K562 (cell line): Measurements from ENCODE around the gene OVCA2. TPM values are rescaled to one million over a fixed set of nuclear protein-coding genes. Genes with fewer than 3 reads are reported as not detected.

ENCODE experiments used
- FOXA3 ChIP-seq, 2 experiments: fragments of 450-650 bp in 1 of 2; sonication (generic) in 1 of 2; formaldehyde crosslinking; IDR thresholded peaks in 1 of 2; conservative IDR thresholded peaks in 1 of 2; 2 replicates each; pipeline versions ENCODE4 v1.4.0 to v1.8.0; 2020 to 2022; ENCODE audit warnings: mild to moderate bottlenecking in 2 of 2, missing genetic modification reagents in 1 of 2
- NRF1 ChIP-seq, 2 experiments: fragments of 450-650 bp; IDR thresholded peaks in 1 of 2; conservative IDR thresholded peaks in 1 of 2; 2 replicates each; pipeline ENCODE4 v1.6.1; 2014; ENCODE audit warnings: mild to moderate bottlenecking in 2 of 2
- RFX1 ChIP-seq: fragments of 450-650 bp; IDR thresholded peaks from 2 replicates; pipeline ENCODE4 v1.6.1; 2016; ENCODE audit warnings: mild to moderate bottlenecking, moderate library complexity
- TAF15 ChIP-seq: fragments of 200-400 bp; formaldehyde crosslinking; IDR thresholded peaks from 2 replicates; pipeline ENCODE4 v1.6.1; 2017; ENCODE audit warnings: mild to moderate bottlenecking, low read depth, low read length, moderate library complexity
- polyA plus RNA-seq, 8 experiments: library from polyadenylated mRNA; depleted of rRNA in 4 of 8; stranded (reverse) in 5 of 8; unstranded in 3 of 8; fragments of >200 nt; fragmentation: Nextera tagmentation in 2 of 8; fragmentation: Illumina TruSeq in 1 of 8; extraction: Ambion mirVana in 2 of 8; extraction: Trizol in 1 of 8; gene quantifications; 2 replicates each; pipeline versions ENCODE4 v1.2.1 to v1.2.3, GENCODE V29; 2011 to 2014; ENCODE audit warnings: inconsistent platforms in 1 of 8, missing spikeins in 1 of 8
- total RNA-seq, 7 experiments: library from RNA; depleted of rRNA in 6 of 7; stranded (reverse); fragments of >200 nt in 6 of 7; fragmentation: Illumina TruSeq in 2 of 7; extraction: Trizol in 2 of 7; gene quantifications; 2 replicates each; pipeline versions ENCODE4 v1.2.1 to v1.2.3, GENCODE V29; 2011 to 2021; ENCODE audit warnings: low replicate concordance in 1 of 7
- TF ChIP-seq, protein P1 (sequence below): fragments of 200-800 bp; sonication (Bioruptor generic); IDR thresholded peaks from 2 replicates; pipeline ENCODE4 v1.6.1; 2017; ENCODE audit warnings: missing genetic modification characterization, missing compliant biosample characterization
- TF ChIP-seq, protein P2 (sequence below), 2 experiments: fragments of 450-650 bp; formaldehyde crosslinking in 1 of 2; IDR thresholded peaks; 2 replicates each; pipeline versions ENCODE4 v1.4.0 to v1.6.1; 2014 to 2020; ENCODE audit warnings: mild to moderate bottlenecking in 2 of 2, borderline replicate concordance in 1 of 2, low read depth in 1 of 2

OVCA2 gene
- total and polyA plus RNA-seq, 9 of the 15 experiments (the other 6 are each of a cell fraction or from before 2014, with no cell fraction given), result 3.0 to 23.7 (median 14.1) TPM

DNA sequence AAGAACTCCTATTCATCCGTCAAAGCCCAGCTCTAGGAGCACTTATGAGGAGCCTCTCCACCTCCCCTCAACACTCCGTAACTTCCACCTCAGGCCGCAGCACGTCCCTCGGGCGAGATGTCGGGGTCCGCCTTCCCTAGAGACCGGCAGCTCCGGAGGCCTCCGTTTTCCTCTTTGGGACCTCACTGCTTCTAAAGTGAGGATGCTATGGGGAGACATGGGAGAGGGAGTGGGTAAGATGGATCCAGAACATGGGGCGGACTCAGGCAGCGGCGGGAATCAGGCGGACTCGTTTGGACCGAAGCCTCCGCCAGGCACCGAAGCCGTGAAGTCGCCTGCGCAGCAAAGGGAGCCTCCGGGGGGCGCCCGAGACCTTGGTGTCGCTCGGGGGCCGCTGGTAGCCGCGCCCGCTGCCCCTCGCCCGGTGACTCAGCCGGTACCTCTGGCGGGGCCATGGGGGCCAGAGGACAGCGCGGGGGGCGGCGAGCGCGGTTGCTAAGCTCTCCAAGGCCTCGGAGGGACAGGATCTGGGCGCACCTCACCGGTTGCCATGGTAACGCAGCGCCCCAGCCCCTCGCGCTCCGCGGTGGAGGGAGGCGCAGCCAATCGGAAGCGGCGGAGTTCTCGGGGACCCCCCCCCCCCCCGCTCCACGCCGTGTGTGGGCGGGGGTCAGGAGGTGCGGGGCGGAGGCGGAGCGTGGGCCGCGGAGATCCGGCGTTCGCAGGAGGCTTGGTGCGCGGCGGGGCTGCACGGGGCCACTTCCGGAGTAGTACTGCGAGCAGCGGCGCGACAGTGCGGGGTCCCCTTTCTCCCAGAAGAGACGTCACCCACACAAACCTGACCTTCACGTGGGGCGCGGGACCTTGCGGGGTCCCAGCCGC is 11.8 kb downstream of the OVCA2 start (continued):
- TF ChIP-seq FOXA3 (CRISPR knock-in tag; conservative IDR thresholded peaks at IDR 0.05 in 1 of 2, IDR thresholded peaks at IDR 0.05 in 1 of 2) (no peak), TAF15 (no peak), RFX1 (peak; percentile 94), NRF1 (conservative IDR thresholded peaks at IDR 0.05 in 1 of 2, IDR thresholded peaks at IDR 0.05 in 1 of 2) (peak; percentile 30 to 63)
- TF ChIP-seq, protein P1, sequence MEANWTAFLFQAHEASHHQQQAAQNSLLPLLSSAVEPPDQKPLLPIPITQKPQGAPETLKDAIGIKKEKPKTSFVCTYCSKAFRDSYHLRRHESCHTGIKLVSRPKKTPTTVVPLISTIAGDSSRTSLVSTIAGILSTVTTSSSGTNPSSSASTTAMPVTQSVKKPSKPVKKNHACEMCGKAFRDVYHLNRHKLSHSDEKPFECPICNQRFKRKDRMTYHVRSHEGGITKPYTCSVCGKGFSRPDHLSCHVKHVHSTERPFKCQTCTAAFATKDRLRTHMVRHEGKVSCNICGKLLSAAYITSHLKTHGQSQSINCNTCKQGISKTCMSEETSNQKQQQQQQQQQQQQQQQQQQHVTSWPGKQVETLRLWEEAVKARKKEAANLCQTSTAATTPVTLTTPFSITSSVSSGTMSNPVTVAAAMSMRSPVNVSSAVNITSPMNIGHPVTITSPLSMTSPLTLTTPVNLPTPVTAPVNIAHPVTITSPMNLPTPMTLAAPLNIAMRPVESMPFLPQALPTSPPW, result peak; percentile 30; the same call in 1 of the 2 replicates
- TF ChIP-seq, protein P2, sequence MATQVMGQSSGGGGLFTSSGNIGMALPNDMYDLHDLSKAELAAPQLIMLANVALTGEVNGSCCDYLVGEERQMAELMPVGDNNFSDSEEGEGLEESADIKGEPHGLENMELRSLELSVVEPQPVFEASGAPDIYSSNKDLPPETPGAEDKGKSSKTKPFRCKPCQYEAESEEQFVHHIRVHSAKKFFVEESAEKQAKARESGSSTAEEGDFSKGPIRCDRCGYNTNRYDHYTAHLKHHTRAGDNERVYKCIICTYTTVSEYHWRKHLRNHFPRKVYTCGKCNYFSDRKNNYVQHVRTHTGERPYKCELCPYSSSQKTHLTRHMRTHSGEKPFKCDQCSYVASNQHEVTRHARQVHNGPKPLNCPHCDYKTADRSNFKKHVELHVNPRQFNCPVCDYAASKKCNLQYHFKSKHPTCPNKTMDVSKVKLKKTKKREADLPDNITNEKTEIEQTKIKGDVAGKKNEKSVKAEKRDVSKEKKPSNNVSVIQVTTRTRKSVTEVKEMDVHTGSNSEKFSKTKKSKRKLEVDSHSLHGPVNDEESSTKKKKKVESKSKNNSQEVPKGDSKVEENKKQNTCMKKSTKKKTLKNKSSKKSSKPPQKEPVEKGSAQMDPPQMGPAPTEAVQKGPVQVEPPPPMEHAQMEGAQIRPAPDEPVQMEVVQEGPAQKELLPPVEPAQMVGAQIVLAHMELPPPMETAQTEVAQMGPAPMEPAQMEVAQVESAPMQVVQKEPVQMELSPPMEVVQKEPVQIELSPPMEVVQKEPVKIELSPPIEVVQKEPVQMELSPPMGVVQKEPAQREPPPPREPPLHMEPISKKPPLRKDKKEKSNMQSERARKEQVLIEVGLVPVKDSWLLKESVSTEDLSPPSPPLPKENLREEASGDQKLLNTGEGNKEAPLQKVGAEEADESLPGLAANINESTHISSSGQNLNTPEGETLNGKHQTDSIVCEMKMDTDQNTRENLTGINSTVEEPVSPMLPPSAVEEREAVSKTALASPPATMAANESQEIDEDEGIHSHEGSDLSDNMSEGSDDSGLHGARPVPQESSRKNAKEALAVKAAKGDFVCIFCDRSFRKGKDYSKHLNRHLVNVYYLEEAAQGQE (IDR thresholded peaks at IDR 0.05; ENCODE audit: borderline replicate concordance), result peak; percentile 33; the same call in 1 of the 2 replicates
- TF ChIP-seq, protein P2 (CRISPR knock-in tag; IDR thresholded peaks at IDR 0.05; ENCODE audit: low read depth), result no peak
- TF ChIP-seq, all 486 proteins: peak for 25
